Tibial artery (tissue), 4 donors: Measurements from ENCODE around the gene COPB2.
"Not testable (repeated sequence)": the region's sequence is repeated elsewhere in the genome, so short reads cannot be mapped to it uniquely, and the experiment has no call there.

Experiments used
- DNase-seq, 2 donors: peaks; one replicate each; pipeline ENCODE4 v3.0.0-alpha.2; 2019
- H3K27ac ChIP-seq, 2 donors: fragments of 200-600 bp; sonication (generic) in 1 of 2; 1 replicate in 1 of 2; 2 replicates in 1 of 2; pipeline ENCODE4 v1.5.1; 2018 to 2019; ENCODE audit warnings: mild to moderate bottlenecking in 1 of 2
- H3K27me3 ChIP-seq, 2 donors: fragments of 200-600 bp; sonication (generic) in 1 of 2; one replicate each; pipeline versions ENCODE4 v1.5.1 to v1.6.0; 2016 to 2019
- H3K36me3 ChIP-seq, 3 donors: fragments of 200-600 bp; sonication (generic) in 2 of 3; one replicate each; pipeline ENCODE4 v1.5.1; 2016 to 2019; ENCODE audit warnings: mild to moderate bottlenecking in 2 of 3
- H3K4me1 ChIP-seq, 4 donors: fragments of 200-600 bp; sonication (generic) in 2 of 4; 1 replicate in 3 of 4; 2 replicates in 1 of 4; pipeline ENCODE4 v1.5.1; 2016 to 2019
- H3K4me3 ChIP-seq, 2 donors: fragments of 200-600 bp; sonication (generic) in 1 of 2; 1 replicate in 1 of 2; 2 replicates in 1 of 2; pipeline ENCODE4 v1.5.1; 2018 to 2019; ENCODE audit warnings: mild to moderate bottlenecking in 2 of 2
- H3K9me3 ChIP-seq, 3 donors: fragments of 200-600 bp; sonication (generic) in 1 of 3; one replicate each; pipeline ENCODE4 v1.5.1; 2016 to 2019
- intact Hi-C: fragments of 100-400 bp; cut with DNase I; formaldehyde crosslinking; loops from one replicate; pipeline ENCODE4 v1.15.0; 2023; ENCODE audit warnings: low total_unique reads
- TF ChIP-seq, protein P1 (sequence below), 2 experiments: fragments of 200-600 bp in 1 of 2; fragments of 450-650 bp in 1 of 2; IDR thresholded peaks; one replicate each; pipeline ENCODE4 v1.5.1; 2017 to 2019; ENCODE audit warnings: antibody characterized with exemption in 2 of 2, mild to moderate bottlenecking in 1 of 2, moderate library complexity in 1 of 2

The COPB2 gene

DNA sequence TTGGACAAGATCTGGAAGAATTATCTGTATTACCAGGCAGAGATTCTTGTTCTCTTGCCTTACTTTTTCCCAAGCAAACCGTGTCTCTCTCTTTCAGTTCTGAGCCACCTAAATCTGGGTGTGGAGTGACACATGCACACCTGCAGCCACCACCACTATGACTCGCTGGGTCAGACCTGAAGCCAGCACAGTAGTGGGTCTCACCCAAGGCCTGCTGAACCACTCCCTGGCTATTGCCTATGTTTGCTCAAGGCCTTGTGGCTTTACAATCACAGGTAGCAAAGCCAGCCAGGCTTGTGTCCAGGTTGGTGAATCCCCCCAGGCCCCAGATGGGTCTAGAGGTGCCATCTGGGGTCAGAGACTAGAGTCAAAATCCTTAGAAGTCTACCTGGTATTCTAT, 28.7 kb upstream of the COPB2 start:
- no peaks in the 10 kb centered on the region for H3K27me3 ChIP-seq
- H3K36me3 ChIP-seq, result peaks cover 4 to 9% (median 7%) of the 10 kb centered on the region in 3 donors
- no peaks in the 10 kb centered on the region for H3K4me1 ChIP-seq
- TF ChIP-seq, protein P1, sequence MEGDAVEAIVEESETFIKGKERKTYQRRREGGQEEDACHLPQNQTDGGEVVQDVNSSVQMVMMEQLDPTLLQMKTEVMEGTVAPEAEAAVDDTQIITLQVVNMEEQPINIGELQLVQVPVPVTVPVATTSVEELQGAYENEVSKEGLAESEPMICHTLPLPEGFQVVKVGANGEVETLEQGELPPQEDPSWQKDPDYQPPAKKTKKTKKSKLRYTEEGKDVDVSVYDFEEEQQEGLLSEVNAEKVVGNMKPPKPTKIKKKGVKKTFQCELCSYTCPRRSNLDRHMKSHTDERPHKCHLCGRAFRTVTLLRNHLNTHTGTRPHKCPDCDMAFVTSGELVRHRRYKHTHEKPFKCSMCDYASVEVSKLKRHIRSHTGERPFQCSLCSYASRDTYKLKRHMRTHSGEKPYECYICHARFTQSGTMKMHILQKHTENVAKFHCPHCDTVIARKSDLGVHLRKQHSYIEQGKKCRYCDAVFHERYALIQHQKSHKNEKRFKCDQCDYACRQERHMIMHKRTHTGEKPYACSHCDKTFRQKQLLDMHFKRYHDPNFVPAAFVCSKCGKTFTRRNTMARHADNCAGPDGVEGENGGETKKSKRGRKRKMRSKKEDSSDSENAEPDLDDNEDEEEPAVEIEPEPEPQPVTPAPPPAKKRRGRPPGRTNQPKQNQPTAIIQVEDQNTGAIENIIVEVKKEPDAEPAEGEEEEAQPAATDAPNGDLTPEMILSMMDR (IDR thresholded peaks at IDR 0.05), result no peak
- no peak overlapping the region for H3K27ac ChIP-seq
- peaks cover 0 to 40% (median 19%) of the 10 kb centered on the region in 3 donors for H3K9me3 ChIP-seq
- no peak overlapping the region for H3K4me3 ChIP-seq
- intact Hi-C loops, result no loop called here
- no peak for DNase-seq

DNA sequence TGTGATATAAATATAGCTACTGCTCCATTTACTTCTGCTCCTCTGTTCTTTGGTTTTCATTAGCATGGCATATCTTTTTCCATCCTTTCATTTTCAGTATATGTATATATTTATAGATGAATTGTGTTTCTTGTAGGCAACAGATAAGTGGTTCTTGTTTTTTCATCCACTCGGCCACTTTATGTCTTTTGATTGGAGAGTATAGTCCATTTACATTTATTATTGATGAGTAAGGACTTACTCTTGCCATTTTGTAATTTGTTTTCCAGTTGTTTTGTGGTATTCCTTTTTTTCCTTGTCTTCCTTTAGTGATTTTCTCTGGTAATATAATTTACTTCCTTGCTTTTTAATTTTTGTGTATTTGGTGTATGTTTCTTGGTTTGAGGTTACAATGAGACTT, 26.8 kb upstream of the COPB2 start:
- Histone ChIP-seq H3K4me3 (no peak overlapping the region), H3K27ac (no peak overlapping the region), H3K36me3 (peaks cover 3 to 7% (median 4%) of the 10 kb centered on the region in 3 donors), H3K27me3 (no peaks in the 10 kb centered on the region), H3K4me1 (no peaks in the 10 kb centered on the region), H3K9me3 (peaks cover 0 to 54% (median 31%) of the 10 kb centered on the region in 3 donors)
- no peak for DNase-seq
- intact Hi-C loops, result no loop called here
- TF ChIP-seq, protein P1 (IDR thresholded peaks at IDR 0.05), result no peak

DNA sequence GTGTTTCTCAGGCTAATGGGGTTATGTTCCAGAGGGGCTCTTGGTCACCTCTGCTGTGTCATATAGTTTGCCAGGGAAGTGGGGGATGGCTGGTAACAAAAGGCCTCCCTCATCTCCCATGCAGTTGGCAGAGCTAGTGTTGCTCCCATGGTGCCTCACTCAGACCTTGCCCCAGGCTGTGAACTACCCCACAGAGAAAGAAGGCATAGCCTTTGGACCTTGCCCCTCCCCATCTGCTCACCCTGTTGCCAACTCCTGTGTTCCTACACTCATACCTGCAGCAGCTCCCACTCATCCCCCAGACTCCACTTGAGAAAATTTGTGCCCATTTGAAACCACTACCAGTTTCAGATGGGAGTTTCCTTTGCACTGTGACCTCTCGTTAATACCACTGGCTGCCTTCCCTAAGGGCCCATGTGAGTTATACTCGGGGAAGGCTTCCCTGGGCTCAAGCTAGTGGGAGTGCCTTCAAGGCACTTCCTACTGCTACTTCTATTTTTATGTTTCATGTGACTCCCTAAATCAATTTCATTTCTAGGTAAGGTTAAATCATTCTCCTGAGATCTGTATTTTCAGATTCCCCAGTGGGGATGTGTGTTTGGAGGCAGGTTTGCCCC, 25.3 kb upstream of the COPB2 start:
- Histone ChIP-seq H3K4me3 (no peak overlapping the region), H3K4me1 (no peaks in the 10 kb centered on the region), H3K27ac (no peak overlapping the region), H3K27me3 (no peaks in the 10 kb centered on the region), H3K9me3 (peaks cover 0 to 65% (median 35%) of the 10 kb centered on the region in 3 donors), H3K36me3 (peaks cover 0 to 7% (median 4%) of the 10 kb centered on the region in 3 donors)
- TF ChIP-seq, protein P1 (IDR thresholded peaks at IDR 0.05), result no peak
- DNase-seq, result no peak
- intact Hi-C loops, result no loop called here

DNA sequence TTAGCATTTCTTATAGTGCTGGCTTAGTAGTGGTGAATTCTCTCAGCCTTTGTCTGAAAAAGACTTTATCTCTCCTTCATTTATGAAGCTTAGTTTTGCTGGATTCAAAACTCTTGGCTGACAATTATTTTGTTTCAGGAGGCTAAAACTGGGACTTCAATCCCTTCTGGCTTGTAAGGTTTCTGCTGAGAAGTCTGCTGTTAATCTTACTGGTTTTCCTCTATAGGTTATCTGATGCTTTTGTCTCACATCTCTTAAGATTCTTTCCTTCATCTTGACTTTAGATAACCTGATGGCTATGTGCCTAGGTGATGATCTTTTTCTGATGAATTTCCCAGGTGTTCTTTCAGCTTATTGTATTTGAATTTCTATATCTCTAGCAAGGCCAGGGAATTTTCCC, 23.4 kb upstream of the COPB2 start:
- intact Hi-C loops, H3K4me3 ChIP-seq, DNase-seq, H3K36me3 ChIP-seq, H3K27me3 ChIP-seq, H3K27ac ChIP-seq, H3K4me1 ChIP-seq: not testable (repeated sequence)
- peaks cover 0 to 79% (median 35%) of the 10 kb centered on the region in 3 donors for H3K9me3 ChIP-seq

DNA sequence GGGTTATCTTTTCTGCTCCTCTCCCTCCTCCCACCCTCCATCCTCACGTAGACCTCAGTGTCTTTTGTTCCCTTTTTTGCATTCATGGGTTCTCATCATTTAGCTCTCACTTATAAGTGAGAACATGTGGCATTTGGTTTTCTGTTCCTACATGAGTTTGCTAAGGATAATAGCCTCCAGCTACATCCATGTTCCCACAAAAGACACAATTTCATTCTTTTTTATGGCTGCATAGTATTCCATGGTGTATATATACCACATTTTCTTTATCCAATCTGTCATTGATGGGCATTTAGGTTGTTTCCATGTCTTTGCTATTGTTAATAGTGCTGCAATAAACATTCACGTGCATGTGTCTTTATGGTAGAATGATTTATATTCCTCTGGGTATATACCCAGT, 11.7 kb upstream of the COPB2 start:
- intact Hi-C loops, H3K4me3 ChIP-seq, H3K4me1 ChIP-seq, DNase-seq, H3K27ac ChIP-seq, H3K27me3 ChIP-seq: not testable (repeated sequence)
- Histone ChIP-seq H3K9me3 (peaks cover 0 to 29% (median 20%) of the 10 kb centered on the region in 3 donors), H3K36me3 (peaks cover 0 to 28% (median 9%) of the 10 kb centered on the region in 3 donors)

DNA sequence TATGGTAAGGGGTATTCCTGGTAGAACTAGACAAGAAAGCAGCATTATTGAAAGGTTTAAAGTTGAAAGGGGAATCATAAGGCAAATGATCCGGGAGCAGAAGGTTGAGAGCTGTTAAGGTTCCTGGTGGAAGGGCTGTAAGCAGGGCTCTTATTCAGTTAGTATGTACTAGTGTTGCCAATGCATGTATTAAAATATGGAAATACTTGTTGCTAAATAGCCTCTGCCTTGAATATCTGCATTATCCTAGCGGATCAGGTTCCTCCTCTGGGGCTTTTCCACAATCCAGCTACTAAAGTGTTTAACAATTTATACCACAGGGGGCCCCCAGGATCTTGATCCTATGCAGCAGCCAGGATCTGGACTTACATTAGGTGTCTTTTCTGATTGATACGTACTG, 7.3 kb upstream of the COPB2 start:
- Histone ChIP-seq H3K4me3 (no peak overlapping the region), H3K9me3 (peaks cover 0 to 6% (median 4%) of the 10 kb centered on the region in 3 donors), H3K27me3 (no peaks in the 10 kb centered on the region), H3K4me1 (no peaks in the 10 kb centered on the region), H3K27ac (no peak overlapping the region), H3K36me3 (peaks cover 0 to 4% (median 0%) of the 10 kb centered on the region in 3 donors)
- no peak for DNase-seq
- TF ChIP-seq, protein P1 (IDR thresholded peaks at IDR 0.05), result no peak
- intact Hi-C loops, result no loop called here
